ENCODE measurements around the gene MDM2.
"Not testable (repeated sequence)": the region's sequence is repeated elsewhere in the genome, so short reads cannot be mapped to it uniquely, and the experiment has no call there.

MDM2 gene

GRCh38 chr12:68808388-68809189 lies 612 bp downstream of the MDM2 start:
- peak; percentile 44 to 50 for DNase-seq

GRCh38 chr12:68809190-68810026 lies 1.4 kb downstream of the MDM2 start:
- DNase-seq = peak in 1 of 2 donors; percentile 10

GRCh38 chr12:68810027-68810389 lies 2.0 kb downstream of the MDM2 start:
- not testable (repeated sequence) for DNase-seq

GRCh38 chr12:68811573-68811972 lies 3.6 kb downstream of the MDM2 start:
- DNase-seq = not testable (repeated sequence)

GRCh38 chr12:68812553-68813241 lies 4.7 kb downstream of the MDM2 start:
- DNase-seq = no peak

- no peak for DNase-seq
These were observed 5.2 kb downstream of the MDM2 start for GRCh38 chr12:68813242-68813593.

- no peak for DNase-seq
These were observed 6.7 kb downstream of the MDM2 start for GRCh38 chr12:68814490-68815231.

GRCh38 chr12:68815232-68815927 lies 7.4 kb downstream of the MDM2 start:
- no peak for DNase-seq

- no peak for DNase-seq
These were observed 8.2 kb downstream of the MDM2 start for GRCh38 chr12:68815928-68816800.

GRCh38 chr12:68819481-68819880 lies 11.5 kb downstream of the MDM2 start:
- DNase-seq = not testable (repeated sequence)

GRCh38 chr12:68821357-68822188 lies 13.6 kb downstream of the MDM2 start:
- no peak for DNase-seq

- DNase-seq = no peak
These were observed 15.7 kb downstream of the MDM2 start for GRCh38 chr12:68823696-68824095.

- DNase-seq = no peak
These were observed 16.2 kb downstream of the MDM2 start for GRCh38 chr12:68824131-68824530.

GRCh38 chr12:68824597-68825250 lies 16.7 kb downstream of the MDM2 start:
- no peak for DNase-seq

GRCh38 chr12:68825569-68826217 lies 17.7 kb downstream of the MDM2 start:
- no peak for DNase-seq

- no peak for DNase-seq
These were observed 20.1 kb downstream of the MDM2 start for GRCh38 chr12:68827895-68828671.

GRCh38 chr12:68828672-68829068 lies 20.7 kb downstream of the MDM2 start:
- no peak for DNase-seq

- no peak for DNase-seq
These were observed 23.3 kb downstream of the MDM2 start for GRCh38 chr12:68831272-68831671.
